ENCODE measurements around the gene ZNRF1.

The ZNRF1 gene

GRCh38 chr16:75017670-75018525, 19.1 kb downstream of the ZNRF1 start:
- TF ChIP-seq CTCF (conservative IDR thresholded peaks at IDR 0.05; ENCODE audit: control insufficient read depth, insufficient read depth, low read depth, low read length): no peak
- DNase-seq (ENCODE audit: low read depth): no peak

GRCh38 chr16:75019007-75019406, 20.2 kb downstream of the ZNRF1 start:
- no peak overlapping the region for H3K4me3 ChIP-seq (ENCODE audit: control insufficient read depth, low read depth, low read length)
- DNase-seq (ENCODE audit: low read depth): peak; percentile 10
- TF ChIP-seq CTCF (conservative IDR thresholded peaks at IDR 0.05; ENCODE audit: control insufficient read depth, insufficient read depth, low read depth, low read length): no peak

More at GRCh38 chr16:75017670-75018525, 19.1 kb downstream of the ZNRF1 start:
- no peak overlapping the region for H3K4me3 ChIP-seq (ENCODE audit: control insufficient read depth, low read depth, low read length)

GRCh38 chr16:75019586-75019985, 20.8 kb downstream of the ZNRF1 start:
- no peak overlapping the region for H3K4me3 ChIP-seq (ENCODE audit: control insufficient read depth, low read depth, low read length)
- no peak for TF ChIP-seq CTCF (conservative IDR thresholded peaks at IDR 0.05; ENCODE audit: control insufficient read depth, insufficient read depth, low read depth, low read length)
- no peak for DNase-seq (ENCODE audit: low read depth)

- no peak overlapping the region for H3K4me3 ChIP-seq (ENCODE audit: control insufficient read depth, low read depth, low read length)
- no peak for TF ChIP-seq CTCF (conservative IDR thresholded peaks at IDR 0.05; ENCODE audit: control insufficient read depth, insufficient read depth, low read depth, low read length)
- no peak for DNase-seq (ENCODE audit: low read depth)
These were observed 22.6 kb downstream of the ZNRF1 start for GRCh38 chr16:75021410-75021809.

- H3K4me3 ChIP-seq (ENCODE audit: control insufficient read depth, low read depth, low read length): no peak overlapping the region
- peak; percentile 20 for DNase-seq (ENCODE audit: low read depth)
- no peak for TF ChIP-seq CTCF (conservative IDR thresholded peaks at IDR 0.05; ENCODE audit: control insufficient read depth, insufficient read depth, low read depth, low read length)
These were observed 23.7 kb downstream of the ZNRF1 start for GRCh38 chr16:75022567-75022966.

GRCh38 chr16:75023009-75023408, 24.2 kb downstream of the ZNRF1 start:
- no peak overlapping the region for H3K4me3 ChIP-seq (ENCODE audit: control insufficient read depth, low read depth, low read length)
- DNase-seq (ENCODE audit: low read depth): peak; percentile 36
- TF ChIP-seq CTCF (conservative IDR thresholded peaks at IDR 0.05; ENCODE audit: control insufficient read depth, insufficient read depth, low read depth, low read length): no peak
